Loucy (cell line): ENCODE data around the gene PTPRN2.

Source experiments
- CTCF ChIP-seq: fragments of 200-600 bp; sonication (generic); conservative IDR thresholded peaks from 2 replicates; pipeline ENCODE4 v1.5.1; 2014; ENCODE audit warnings: mild to moderate bottlenecking, antibody characterized with exemption, low read length
- EZH2phosphoT487 ChIP-seq: fragments of 200-600 bp; IDR thresholded peaks from 2 replicates; pipeline ENCODE4 v1.6.1; 2018; ENCODE audit warnings: antibody characterized with exemption, mild to moderate bottlenecking, moderate library complexity, borderline replicate concordance

- TF ChIP-seq CTCF (no peak), EZH2phosphoT487 (no peak)
These were observed 933.8 kb downstream of the PTPRN2 start for GRCh38 chr7:157653827-157654207.
